Astrocyte (in vitro differentiated cells and primary cell): ENCODE measurements around the gene MPDU1.

Source experiments
- EZH2 ChIP-seq: IDR thresholded peaks from 2 replicates; pipeline ENCODE4 v1.6.1; 2012; ENCODE audit warnings: mild to moderate bottlenecking, low read length, inconsistent platforms; ENCODE audit not compliant: insufficient read depth
- TF ChIP-seq, protein P1 (sequence below): IDR thresholded peaks from 2 replicates; pipeline ENCODE4 v1.5.1; 2011; ENCODE audit warnings: low read depth, mild to moderate bottlenecking, inconsistent platforms, low read length, moderate library complexity; ENCODE audit not compliant: insufficient read depth

- TF ChIP-seq, protein P1, sequence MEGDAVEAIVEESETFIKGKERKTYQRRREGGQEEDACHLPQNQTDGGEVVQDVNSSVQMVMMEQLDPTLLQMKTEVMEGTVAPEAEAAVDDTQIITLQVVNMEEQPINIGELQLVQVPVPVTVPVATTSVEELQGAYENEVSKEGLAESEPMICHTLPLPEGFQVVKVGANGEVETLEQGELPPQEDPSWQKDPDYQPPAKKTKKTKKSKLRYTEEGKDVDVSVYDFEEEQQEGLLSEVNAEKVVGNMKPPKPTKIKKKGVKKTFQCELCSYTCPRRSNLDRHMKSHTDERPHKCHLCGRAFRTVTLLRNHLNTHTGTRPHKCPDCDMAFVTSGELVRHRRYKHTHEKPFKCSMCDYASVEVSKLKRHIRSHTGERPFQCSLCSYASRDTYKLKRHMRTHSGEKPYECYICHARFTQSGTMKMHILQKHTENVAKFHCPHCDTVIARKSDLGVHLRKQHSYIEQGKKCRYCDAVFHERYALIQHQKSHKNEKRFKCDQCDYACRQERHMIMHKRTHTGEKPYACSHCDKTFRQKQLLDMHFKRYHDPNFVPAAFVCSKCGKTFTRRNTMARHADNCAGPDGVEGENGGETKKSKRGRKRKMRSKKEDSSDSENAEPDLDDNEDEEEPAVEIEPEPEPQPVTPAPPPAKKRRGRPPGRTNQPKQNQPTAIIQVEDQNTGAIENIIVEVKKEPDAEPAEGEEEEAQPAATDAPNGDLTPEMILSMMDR = no peak
- no peak for TF ChIP-seq EZH2
Observed at GRCh38 chr17:7559320-7560171, 24.1 kb upstream of the MPDU1 start.
